Nephron progenitor cell (in vitro differentiated cells): ENCODE data around the gene RCAN2.

Source experiments
- DNase-seq: peaks from one replicate; pipeline ENCODE4 v3.0.0; 2021
- H3K27ac Mint-ChIP-seq: 2 replicates; pipeline ENCODE4 v1.8.0; 2021; ENCODE audit warnings: mild to moderate bottlenecking, moderate library complexity, mixed read lengths
- H3K27me3 Mint-ChIP-seq: 2 replicates; pipeline ENCODE4 v1.8.0; 2021; ENCODE audit warnings: mild to moderate bottlenecking, low read depth, mixed read lengths; ENCODE audit not compliant: poor library complexity
- H3K36me3 Mint-ChIP-seq: 2 replicates; pipeline ENCODE4 v1.8.0; 2021; ENCODE audit warnings: low read depth, mixed read lengths
- H3K4me1 Mint-ChIP-seq: 2 replicates; pipeline ENCODE4 v1.8.0; 2021; ENCODE audit warnings: mixed read lengths
- H3K4me3 Mint-ChIP-seq: 2 replicates; pipeline ENCODE4 v1.8.0; 2021; ENCODE audit warnings: mild to moderate bottlenecking, moderate library complexity, mixed read lengths
- H3K9me3 Mint-ChIP-seq: 2 replicates; pipeline ENCODE4 v1.8.0; 2021; ENCODE audit warnings: mild to moderate bottlenecking, moderate library complexity, mixed read lengths
- CTCF ChIP-seq: fragments of 200-600 bp; sonication (generic); IDR thresholded peaks from 2 replicates; pipeline ENCODE4 v1.5.0; 2021; ENCODE audit warnings: antibody characterized with exemption

Gene RCAN2

GRCh38 chr6:46381057-46381456 is 110.2 kb downstream of the RCAN2 start:
- no peak overlapping the region for H3K4me3 Mint-ChIP-seq
- H3K4me1 Mint-ChIP-seq = no peaks in the 10 kb centered on the region
- no peak overlapping the region for H3K27ac Mint-ChIP-seq
- no peaks in the 10 kb centered on the region for H3K27me3 Mint-ChIP-seq
- no peak for TF ChIP-seq CTCF
- no peak for DNase-seq
- peaks cover 3% of the 10 kb centered on the region for H3K9me3 Mint-ChIP-seq
- no peaks in the 10 kb centered on the region for H3K36me3 Mint-ChIP-seq

GRCh38 chr6:46380152-46380807 is 111.0 kb downstream of the RCAN2 start:
- H3K4me1 Mint-ChIP-seq = no peaks in the 10 kb centered on the region
- no peaks in the 10 kb centered on the region for H3K9me3 Mint-ChIP-seq
- DNase-seq = no peak
- no peak for TF ChIP-seq CTCF
- H3K36me3 Mint-ChIP-seq = no peaks in the 10 kb centered on the region
- H3K27ac Mint-ChIP-seq = no peak overlapping the region
- H3K27me3 Mint-ChIP-seq = no peaks in the 10 kb centered on the region
- no peak overlapping the region for H3K4me3 Mint-ChIP-seq

DNA sequence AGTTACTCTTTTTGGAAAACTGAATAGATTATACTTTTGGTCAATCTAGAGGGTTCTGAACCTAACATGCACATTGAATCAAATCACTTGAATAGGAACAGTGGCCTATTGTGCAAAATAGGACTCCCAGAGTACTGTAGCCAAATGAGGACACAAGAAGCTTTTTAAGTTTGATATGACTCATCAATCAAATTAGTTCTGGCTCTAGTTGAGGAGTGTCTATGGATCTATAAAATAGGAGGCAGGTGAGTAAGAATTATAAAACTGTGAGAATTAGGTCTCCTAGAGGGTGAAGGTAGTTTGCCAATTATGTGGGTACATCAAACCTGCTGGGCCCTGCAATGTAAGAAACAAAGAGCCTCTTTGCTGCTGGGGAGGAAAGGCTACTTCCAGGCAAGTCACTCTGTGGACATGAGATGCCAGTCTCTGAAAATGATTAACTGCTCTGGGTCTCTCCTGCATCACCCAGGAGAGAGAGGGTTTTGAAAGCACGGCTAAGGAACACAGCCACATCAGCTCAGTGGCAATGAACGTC is 112.3 kb downstream of the RCAN2 start:
- Mint-ChIP-seq H3K4me1 (no peaks in the 10 kb centered on the region), H3K27me3 (no peaks in the 10 kb centered on the region), H3K27ac (no peak overlapping the region), H3K36me3 (no peaks in the 10 kb centered on the region), H3K4me3 (no peak overlapping the region), H3K9me3 (no peaks in the 10 kb centered on the region)
- TF ChIP-seq CTCF = no peak
- DNase-seq = no peak

DNA sequence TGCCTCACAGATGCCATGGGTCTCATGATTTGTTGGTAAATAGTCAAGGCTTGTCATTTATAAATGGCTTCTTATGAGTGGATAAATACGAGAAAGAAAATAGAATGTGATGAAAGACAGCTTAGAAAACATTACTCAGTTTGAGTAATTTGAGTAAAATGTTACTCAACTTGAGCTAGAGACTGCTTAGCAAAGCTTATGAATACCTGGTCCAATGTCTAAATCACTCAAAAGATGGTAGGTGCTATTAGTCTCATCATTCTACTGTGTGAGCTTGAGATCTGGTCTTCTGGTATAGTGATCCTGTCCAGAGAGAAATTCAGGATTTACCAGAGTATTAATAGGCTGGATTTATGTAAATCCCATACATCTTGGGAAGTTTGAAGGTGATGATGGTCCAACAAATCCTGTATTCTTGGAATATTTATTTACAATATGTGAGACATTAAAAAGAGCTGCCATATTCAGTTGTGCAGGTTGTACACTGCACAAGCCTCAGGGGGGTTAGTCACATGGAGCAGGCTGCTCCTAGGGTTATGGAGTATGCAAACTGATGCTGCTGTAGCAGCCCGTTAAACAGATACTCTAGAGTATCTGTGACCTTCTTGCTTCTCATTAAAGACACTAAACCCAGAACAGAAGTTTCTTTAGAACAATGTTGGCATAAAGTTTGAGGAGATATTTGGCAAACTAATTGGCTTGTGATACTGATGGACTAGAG is 112.9 kb downstream of the RCAN2 start:
- no peak for DNase-seq
- Mint-ChIP-seq H3K27ac (no peak overlapping the region), H3K4me3 (no peak overlapping the region), H3K36me3 (no peaks in the 10 kb centered on the region), H3K4me1 (no peaks in the 10 kb centered on the region), H3K27me3 (no peaks in the 10 kb centered on the region), H3K9me3 (no peaks in the 10 kb centered on the region)
- no peak for TF ChIP-seq CTCF

- Mint-ChIP-seq H3K4me1 (no peaks in the 10 kb centered on the region), H3K9me3 (no peaks in the 10 kb centered on the region), H3K27me3 (peaks cover 3% of the 10 kb centered on the region)
These were observed 114.0 kb downstream of the RCAN2 start for GRCh38 chr6:46377209-46377608.

More at GRCh38 chr6:46377209-46377608, 114.0 kb downstream of the RCAN2 start:
- Mint-ChIP-seq H3K27ac (peak overlapping the region; percentile 25), H3K4me3 (no peak overlapping the region), H3K36me3 (no peaks in the 10 kb centered on the region)
- DNase-seq = no peak
- TF ChIP-seq CTCF = no peak
